NCI-H146 treated with DMSO at 0.1 percent for 48 hours (cell line): ENCODE data around the gene DOC2A.
"Not testable (repeated sequence)": the region's sequence is repeated elsewhere in the genome, so short reads cannot be mapped to it uniquely, and the experiment has no call there.

Experiments used
- DNase-seq: peaks from one replicate; lab custom pipeline; 2025; ENCODE audit not compliant: unreplicated experiment; lab: John Stamatoyannopoulos, UW

The DOC2A gene

DNA sequence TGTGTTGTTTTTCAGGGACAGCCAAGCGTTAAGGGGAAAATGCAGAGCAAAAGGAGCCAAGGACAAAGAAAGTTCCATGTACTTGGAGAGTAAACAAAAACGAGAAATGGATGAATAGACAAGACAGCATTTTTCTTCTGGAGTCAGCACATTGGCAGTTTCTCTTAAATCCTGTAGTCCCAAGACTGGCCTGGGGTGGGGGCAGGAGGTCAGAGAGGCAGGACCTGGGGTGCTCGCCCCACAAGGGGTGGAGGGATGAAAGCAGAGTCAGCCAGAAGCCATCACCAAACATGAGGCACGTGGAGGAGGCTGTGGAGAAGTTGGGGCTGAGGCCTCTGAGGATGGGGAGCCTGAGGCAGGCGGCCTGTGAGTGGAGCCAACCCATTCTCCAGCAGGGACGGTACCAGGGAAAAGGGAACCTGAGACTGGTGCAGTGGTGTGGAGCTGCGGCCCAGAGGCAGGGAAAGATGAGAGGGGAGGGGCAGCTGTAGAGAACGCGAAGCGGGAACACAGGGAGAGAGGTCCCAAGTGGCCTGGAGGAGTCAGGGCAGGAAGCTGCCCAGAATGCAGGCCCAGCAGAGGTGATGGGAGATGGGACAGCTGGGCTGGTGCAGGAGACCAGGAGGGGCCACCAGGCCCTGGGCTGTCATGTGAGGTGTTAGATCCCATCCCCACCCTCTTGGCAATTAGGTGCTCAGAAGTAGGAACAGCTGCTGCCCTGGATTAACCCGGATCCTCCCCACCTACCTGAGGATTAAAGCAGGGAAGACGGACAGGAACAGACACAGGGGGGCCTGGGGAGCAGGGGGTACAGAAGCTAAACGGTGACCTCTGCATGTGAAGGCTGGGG, 17.0 kb upstream of the DOC2A start:
- no peak for DNase-seq

DNA sequence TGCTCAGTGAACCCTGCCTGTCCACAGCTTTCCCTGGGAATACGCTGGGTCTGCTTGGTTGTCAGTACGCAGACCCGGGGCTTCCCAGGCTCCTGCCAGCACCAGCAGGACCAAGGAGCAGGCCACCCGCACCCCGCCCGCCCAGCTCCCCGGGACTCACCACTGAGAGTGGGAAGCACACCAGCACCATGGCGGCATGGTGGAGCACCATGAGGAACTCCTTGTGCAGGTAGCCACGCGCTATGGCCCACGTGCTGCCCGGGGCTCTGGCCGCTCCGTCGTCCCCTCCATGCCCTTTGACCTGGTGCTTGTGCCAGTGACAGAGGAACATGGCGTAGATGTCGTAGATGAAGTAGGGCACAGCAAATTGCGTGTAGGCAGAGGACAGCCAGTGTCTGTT, 15.6 kb upstream of the DOC2A start:
- DNase-seq, result no peak

DNA sequence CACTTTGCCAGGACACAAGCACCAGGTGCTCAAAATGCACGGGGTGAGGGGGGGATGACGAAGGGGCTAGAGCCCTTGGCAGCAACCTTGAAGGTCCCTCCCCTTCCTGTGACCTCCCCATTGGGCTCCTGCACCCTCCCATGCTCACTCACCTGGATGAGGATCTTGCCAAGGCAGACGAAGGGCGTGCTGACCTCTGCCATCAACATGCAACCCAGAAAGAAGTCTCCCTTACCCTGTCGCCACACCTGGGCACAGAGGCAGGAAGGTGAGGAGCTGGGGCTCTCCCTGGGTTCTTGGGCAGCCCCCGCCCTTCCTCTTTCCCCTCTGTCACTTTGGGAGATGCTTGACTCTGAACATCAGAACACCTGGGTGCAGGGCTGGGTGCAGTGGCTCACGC, 14.7 kb upstream of the DOC2A start:
- no peak for DNase-seq

DNA sequence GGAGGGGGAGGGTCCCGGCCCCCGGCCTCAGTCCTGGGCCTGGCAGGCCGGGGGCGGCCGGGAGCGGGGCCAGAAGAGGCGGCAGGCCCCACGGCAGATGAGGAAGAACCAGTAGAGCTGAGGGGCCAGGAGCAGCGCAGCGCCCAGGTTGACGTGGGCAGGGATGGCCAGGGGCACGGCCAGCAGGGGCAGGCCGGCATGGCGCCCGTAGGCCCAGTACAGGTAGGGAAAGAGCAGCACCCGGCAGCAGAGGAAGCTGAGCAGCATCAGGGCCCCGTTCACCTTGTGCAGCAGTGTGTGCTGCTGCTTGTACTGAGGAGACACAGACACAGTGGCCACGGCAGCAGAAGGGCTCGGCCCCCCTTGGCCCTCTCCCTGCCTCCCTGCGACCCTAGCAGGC, 14.3 kb upstream of the DOC2A start:
- no peak for DNase-seq

DNA sequence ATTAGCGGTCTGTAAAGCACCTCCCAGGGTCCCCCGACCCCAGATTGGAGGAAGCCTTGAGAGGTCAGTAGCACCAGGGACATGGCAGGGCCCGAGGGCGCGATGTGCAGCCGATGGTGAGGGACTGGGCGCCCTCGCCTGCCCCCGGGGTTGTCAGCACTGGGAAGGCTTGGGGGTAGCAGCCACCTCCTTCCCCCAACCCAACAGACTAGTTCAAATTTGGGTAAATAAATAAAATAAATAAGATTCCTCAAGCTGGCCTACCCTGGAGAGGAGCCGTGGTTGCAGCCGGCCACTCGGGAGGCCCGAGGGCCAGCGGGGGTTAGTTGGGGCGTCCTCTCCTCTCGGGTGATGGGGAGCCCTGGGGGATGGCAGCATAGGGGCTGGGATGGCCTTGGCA, 13.6 kb upstream of the DOC2A start:
- no peak for DNase-seq

DNA sequence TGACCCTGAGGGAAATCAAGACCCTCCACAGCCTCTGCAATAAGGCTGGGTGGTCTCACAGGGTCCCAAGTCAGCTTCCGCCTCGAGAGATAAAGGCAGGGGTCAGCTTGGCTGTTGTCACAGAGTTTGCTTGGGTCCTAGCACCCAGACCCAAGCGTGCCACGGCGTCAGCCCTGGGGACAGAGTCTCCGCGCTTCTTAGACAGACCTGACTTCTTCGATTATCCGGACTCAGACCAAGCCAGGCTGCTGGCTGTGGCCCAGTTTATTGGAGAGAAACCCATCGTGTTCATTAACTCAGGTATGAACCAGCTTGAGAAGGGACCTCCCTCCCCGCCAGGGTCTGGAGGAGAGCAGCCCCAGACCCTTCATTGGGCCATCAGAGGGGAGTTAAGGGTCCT, 12.8 kb upstream of the DOC2A start:
- no peak for DNase-seq

DNA sequence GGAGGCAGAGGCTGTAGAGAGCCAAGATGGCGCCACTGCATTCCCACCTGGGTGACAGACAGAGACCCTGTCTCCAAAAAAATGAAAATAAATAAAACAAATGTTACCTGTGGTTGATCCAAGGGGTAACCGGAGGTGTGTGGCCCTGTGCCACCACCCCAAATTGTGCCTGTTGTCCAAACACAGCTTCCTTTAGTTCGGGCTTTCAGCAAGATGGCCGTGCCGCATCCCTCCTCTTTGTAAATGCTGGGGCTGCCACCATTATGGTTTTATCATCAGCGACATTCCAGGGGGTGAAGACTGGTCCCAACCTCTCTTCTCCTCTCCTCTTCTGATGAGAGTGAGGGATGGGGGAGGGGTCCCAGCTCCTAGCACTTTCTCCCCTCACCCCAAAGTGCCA, 12.1 kb upstream of the DOC2A start, which contains the start of gene C16orf92:
C16orf92 (plus strand) TSS at position 312 of the 400 bp plus-strand sequence. CDS start 143 bp downstream, outside the sequence.
- DNase-seq, result no peak

DNA sequence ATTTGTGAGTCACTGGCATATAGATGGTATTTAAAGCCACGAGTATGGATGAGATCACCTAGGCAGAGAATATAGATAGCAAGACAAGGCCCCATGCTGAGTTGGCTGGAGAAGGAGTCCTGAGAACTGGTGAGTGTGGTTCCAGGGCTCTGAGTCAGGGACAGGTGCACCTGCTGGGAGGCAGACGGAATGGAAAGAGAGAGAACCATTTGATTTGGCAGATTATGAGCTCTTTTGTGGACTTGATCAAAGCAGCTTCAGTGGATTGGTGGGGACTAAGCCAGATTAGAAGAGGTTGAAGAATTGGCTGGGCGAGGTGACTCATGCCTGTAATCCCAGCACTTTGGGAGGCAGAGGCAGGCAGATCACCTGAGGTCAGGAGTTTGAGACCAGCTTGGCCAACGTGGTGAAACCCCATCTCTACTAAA, 7.9 kb upstream of the DOC2A start:
- DNase-seq, result no peak

DNA sequence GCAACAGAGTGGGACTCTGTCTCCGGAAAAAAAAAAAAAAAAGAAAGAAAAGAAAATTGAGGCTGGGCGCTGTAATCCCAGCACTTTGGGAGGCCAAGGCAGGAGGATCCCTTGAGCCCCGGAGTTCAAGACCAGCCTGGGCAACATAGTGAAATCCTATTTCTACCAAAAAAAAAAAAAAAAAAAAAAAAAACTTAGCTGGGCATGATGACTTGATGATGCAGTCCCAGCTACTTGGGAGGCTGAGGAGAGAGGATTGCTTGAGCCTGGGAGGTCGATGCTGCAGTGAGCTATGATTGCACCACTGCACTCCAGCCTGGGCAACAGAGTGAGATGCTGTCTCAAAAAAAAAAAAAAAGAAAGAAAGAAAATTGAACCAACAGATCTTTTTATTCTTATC, 7.1 kb upstream of the DOC2A start:
- DNase-seq, result not testable (repeated sequence)

DNA sequence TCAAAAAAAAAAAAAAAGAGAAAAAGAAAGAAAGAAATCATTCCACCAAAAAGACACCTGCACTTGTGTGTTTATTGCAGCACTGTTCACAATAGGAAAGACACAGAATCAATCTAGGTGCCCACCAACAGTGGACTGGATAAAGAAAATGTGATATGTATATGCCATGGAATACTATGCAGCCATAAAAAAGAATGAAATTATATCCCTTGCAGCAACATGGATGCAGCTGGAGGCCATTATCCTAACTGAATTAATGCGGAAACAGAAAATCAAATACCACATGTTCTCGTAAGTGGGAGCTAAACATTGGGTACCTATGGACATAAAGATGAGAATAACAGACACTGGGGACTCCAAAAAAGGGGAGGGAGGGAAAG, 6.4 kb upstream of the DOC2A start:
- no peak for DNase-seq

DNA sequence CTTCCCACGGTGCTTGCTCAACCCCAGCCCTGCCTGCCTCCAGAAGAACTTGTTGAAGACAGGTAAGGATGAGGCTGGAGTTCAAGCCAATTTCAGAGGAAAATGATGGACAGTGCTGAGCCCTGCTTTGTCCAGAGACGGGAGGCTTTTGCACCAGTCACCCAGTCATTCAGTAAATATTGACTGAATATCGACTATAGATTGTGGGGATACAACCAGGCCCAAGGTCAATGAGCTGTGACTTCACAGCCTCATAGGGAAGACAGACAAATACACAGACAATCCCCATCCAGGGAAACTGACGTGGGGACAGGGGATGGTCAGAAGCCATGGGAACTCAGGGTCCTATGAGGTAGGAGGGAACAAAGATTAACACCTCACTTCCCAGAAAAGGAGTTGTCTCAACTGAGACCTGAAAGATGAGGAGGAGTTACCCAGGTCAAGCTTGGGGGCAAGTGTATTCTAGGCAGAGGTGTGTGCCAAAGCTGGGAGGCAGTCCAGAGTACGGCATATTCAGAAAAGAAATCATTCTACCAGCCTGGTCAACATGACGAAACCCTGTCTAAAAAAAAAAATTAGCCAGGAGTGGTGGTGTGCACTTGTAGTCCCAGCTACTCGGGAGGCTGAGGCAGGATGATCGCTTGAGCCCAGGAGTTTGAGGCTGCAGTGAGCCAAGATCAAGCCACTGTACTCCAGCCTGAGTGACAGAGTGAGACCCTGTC, 5.9 kb upstream of the DOC2A start:
- no peak for DNase-seq

DNA sequence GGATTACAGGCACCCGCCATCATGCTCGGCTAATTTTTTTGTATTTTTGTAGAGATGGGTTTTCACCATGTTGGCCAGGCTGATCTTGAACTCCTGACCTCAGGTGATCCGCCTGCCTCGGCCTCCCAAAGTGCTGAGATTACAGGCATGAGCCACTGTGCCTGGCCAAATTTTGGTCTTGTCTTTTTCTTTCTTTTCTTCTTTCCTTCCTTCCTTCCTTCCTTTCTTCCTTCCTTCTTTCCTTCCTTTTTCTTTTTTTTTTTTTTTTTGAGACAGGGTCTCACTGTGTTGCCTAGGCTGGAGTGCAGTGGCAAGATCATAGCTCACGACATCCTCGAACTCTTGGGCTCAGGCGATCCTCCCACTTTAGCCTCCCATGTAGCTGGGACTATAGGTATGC, 4.6 kb upstream of the DOC2A start:
- DNase-seq, result not testable (repeated sequence)

DNA sequence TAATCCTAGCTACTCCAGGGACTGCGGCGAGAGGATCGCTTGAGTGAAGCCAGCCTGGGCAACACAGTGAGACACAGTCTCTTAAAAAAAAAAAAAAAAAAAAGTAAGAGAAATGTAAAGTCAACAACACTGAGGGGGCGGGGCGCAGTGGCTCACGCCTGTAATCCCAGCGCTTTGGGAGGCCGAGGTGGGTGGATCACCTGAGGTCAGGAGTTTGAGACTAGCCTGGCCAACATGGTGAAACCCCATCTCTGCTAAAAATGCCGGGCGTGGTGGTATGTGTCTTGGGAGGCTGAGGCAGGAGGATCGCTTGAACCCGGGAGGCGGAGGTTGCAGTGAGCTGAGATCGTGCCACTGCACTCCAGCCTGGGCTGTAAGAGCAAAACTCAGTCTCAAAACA, 1.8 kb upstream of the DOC2A start:
- DNase-seq, result not testable (repeated sequence)

DNA sequence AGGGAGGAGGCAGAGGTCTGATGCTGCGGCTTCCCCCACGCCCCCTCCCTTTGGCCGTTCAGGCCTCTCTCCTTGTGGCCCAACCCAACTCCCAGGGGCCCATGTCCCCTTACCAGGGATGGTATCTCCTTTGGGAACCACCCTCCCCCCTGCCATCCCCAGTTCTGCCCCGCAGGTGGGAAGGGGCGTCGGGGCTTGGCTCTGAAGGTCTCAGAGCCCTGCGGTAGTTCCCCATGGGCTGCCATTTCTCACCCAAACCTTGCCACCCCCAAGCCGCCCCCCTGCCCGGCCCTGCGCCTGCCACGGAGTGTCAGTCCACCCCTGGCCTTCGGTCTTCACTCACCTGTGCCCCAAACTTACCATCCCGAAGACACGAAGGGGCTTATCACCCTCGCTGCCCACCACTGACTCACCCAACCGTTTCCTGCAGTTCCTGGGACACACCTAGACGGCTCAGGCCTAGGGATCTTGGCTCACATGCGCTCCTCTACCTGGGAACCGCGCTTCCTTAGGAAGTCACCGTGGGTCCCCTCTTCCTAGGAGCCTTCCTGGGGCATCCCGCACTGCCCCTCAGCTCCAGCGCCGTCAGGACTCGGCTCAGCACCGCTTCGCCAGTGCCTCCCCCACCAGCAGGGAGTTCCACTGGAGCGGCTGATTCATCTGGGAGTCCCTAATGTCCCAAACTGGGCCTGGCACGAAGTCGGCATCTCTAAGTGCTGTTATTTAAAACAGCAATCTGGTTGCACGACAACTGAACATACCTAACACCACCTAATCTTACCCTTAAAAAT, 1.1 kb upstream of the DOC2A start:
- DNase-seq, result no peak

DNA sequence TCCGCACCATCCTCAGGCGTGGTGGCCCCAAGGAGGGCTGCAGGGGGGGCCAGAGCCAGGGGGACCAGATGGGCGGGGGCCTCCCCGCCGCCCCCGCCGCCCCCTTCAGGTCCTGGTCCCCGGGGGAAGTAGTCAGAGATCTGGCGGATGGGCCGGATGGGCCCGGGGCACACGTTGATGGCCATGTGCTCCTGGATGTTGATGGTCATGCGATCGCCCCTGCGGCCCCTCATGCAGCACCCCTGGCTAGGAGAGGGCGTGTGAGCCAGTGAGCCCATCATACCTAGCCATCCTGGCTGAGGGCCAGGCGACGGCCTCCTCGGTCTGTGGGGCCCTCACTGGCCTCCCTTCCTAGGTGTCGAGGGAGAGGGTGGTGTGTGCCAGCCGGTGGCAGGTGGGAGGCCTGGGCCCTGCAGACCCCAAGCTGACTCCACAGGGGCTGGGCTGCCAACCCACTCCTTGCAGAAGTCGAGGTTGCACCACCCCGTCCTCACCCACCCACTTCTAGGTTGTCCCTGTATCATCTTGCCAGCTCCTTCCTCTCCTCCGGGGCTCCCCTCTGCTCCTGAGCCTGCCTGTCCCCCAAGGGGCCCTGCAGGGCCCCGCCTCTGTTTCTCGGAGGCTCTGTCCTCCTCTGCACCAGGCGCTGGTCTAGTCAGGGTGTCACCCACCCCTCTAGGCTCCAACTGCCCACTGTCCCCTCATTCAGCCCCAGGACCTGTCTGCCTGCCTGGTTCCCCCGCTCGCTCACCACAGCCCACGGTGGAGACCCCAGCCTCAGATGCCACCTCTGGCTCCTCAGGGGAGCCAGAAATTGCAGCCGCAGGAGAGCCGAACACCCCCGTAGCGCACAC, 610 bp downstream of the DOC2A start:
- no peak for DNase-seq

DNA sequence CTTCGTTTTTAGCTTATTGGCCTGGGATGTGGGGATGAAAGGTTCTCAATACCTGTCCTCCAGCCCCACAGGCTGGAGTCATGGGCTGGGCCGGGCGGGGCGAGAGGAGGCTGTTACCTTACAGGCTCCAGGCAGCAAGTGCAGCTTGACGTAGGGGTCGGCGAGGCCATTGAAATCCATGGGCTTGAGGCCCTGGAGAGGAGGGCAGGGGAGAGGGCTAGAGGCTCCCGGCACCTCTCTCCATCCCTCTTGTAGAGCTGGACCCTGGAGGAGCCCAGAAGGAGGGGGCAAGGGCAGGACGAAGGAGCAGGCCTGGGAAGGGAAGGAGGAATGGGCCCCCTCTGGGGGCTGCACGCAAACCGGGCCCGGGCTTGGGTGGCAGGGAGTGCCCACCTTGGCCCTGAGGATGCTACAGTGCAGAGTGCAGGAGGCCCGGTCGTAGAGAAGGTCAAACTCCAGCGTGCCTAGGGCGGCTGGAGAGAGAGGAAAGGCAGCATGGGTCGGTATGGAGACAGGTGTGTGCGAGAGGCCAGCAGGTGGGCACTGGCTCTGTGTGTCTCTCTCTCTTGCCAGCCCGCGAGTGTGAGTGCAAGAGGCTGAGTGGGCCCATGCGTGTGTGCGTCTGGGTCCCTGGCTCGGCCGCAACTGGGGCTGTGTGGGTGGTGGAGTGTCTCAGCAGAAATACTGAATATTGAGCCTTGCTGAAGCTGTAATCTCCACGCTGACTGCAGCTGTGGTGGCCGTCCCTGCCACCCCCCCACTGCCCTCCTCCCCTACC, 1.6 kb downstream of the DOC2A start:
- DNase-seq, result no peak

DNA sequence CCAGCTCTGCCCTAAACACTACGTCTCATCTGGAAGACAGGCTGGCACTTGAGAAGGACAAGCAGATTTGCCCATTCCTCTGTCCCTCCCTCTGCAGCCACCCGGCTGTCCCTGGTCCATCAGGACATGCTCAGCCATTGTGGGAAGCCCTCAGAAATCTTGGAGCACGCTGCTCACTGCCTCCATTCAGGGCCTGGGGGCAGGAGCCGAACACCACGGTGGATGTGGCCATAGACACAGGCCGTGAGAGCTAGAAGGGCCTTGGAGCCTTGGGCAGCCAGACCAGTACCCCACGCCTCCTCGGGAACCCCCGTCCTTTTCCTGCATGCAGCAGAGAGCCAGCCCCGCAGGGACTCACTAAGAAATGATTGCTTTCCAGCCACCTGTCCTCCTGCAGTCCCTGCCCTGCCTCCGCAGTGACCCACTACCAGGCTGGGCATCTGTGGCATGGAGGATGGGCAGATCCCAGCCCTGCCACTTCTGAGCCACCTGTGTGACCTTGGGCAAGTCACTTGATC, 3.4 kb downstream of the DOC2A start:
- no peak for DNase-seq

DNA sequence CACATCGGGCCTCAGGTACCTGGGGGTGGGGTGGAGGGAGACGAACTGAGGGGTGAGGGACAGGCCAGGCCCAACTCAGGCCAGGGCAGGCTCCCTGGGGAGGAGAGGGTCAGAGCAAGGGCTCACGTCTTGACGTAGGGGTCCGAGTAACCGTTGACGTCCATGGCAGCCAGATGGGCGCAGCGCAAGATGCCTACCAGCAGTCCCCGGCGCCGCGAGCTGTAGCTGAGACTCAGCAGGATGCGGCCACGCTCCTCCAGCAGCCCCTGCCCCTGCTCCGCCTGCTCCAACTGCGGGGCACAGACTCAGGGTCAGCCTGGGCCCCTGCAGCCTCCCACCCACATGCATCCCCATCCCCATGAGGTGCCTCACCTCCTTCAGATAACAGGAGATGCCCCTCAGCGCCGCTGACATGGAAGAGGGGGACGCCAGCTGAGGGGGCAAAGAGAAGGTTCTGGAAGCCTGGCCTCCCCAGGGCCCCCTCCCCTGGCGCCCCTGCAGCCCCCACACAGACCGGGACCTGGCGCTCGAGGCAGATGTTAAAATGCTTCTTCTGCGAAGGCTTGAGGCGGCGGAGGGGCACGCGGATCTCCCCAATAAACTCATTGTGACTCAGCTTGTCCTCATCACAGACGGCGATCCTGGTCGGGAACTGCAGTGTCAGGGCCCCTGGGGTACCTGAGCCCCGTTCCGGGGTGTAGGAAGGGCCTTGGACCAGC, 4.0 kb downstream of the DOC2A start:
- no peak for DNase-seq

DNA sequence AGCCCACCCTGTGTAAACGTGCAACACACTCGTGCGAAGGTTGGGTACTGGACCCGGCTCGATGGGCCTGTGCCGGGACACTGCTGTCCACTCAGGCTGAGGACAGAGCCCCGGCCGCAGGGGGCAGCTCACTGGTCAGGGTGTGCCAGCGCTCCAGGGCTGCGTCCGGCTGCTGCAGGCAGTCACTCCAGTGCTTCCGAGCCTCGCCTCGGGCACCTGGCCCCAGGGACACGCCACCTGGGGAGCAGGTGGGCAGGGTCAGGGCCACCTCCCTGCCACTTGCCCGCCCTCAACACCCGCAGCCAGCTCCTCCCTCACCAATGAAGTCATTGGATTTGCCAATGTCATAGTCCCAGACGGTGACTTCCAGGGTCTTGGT, 4.7 kb downstream of the DOC2A start:
- DNase-seq, result no peak
